T-helper 1 cell (primary cell): Measurements from ENCODE around the gene PKD1L1.
A peak's percentile ranks its signal among the peaks of the same experiment; 100 is the strongest.

Experiments used
- DNase-seq, 5 donors: peaks; one replicate each; pipeline ENCODE4 v3.0.0-alpha.2; 2012 to 2020

PKD1L1 gene

DNA sequence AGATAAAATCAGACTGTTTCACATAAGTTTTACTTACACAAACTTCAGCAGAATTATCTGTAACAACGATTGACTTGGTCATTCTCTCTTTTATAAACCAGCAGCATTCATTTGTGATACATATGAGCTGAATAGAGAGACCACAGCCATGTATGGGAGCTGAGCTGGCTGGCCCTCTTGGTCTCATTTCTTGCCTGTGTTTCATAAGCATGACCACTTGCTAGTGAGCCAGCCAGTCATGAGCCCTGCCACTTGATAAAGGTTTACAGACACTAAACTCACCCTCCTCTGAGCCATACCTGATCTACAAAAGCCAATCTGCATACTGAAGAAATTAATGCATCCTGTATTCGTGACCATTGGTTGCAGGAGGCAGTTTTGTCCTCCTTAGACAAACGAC, 82.1 kb downstream of the PKD1L1 start:
- no peak for DNase-seq

- no peak for DNase-seq
Observed at GRCh38 chr7:47852330-47853245, 95.7 kb downstream of the PKD1L1 start.

- no peak for DNase-seq
Observed at GRCh38 chr7:47847207-47847606, 101.1 kb downstream of the PKD1L1 start.

GRCh38 chr7:47846138-47846836, 102.0 kb downstream of the PKD1L1 start:
- no peak for DNase-seq

DNA sequence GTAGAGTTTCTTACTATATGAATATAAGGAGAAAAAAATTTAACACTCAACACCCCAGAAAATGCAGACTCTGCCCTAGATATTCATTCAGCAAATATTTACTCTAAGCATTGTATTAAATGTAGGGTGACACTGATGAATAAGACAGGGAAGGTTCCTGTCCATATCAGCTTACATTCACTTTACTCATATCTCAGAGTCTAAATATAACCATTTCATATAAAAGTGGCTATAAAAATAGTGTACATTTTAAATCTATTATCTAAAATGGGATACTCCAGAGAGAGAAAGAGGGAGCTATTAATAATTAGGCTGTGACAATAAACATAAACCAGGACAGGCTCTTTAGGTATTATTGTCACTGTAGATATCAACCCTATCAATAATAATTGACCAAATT, 104.0 kb downstream of the PKD1L1 start:
- no peak for DNase-seq

- DNase-seq: no peak
Observed at GRCh38 chr7:47843291-47843690, 105.0 kb downstream of the PKD1L1 start.

DNA sequence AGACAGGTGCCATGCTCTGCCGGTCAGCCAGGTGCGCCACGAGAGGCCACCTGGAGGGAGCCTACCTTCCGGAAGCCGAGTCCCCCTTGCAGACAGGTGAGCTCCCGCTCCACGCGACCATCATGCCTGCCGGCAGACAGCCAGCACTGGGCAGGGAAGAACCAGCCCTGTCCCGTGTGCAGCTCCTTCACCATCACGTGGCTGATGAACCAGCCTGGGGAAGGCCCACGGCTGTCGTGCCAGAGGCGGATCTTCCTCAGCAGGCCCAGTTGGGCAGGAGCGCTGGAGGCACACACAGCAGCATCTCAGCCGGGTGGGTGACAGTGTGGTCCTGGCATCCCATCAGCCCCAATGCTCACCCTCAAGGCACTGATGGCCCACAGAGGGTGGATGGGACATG, 108.9 kb downstream of the PKD1L1 start:
- DNase-seq: no peak

DNA sequence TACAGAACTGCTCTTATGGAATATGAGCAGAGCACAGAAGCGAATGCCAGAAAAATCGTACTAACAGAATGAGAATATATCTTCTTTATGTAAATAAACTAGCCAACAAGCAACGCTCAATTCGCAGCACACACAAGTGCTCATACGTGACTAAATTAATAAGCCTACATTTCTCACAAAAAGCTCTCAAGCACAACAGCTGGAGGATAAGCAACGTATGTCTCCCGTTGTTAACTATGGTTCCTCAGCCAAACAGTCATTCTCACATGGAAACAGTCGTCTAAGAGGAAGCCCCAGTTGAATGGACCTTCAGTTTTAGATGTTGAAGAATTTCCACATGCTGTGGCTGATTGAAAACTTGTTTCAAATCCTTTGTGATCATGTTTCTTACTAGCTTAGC, 110.4 kb downstream of the PKD1L1 start:
- DNase-seq: no peak

- no peak for DNase-seq
Observed at GRCh38 chr7:47836503-47837202, 111.6 kb downstream of the PKD1L1 start.

- DNase-seq: no peak
Observed at GRCh38 chr7:47836080-47836479, 112.2 kb downstream of the PKD1L1 start.

GRCh38 chr7:47833211-47833610, 115.1 kb downstream of the PKD1L1 start:
- DNase-seq: no peak

GRCh38 chr7:47832105-47832715, 116.1 kb downstream of the PKD1L1 start:
- DNase-seq: no peak

GRCh38 chr7:47830015-47830414, 118.3 kb downstream of the PKD1L1 start:
- no peak for DNase-seq

DNA sequence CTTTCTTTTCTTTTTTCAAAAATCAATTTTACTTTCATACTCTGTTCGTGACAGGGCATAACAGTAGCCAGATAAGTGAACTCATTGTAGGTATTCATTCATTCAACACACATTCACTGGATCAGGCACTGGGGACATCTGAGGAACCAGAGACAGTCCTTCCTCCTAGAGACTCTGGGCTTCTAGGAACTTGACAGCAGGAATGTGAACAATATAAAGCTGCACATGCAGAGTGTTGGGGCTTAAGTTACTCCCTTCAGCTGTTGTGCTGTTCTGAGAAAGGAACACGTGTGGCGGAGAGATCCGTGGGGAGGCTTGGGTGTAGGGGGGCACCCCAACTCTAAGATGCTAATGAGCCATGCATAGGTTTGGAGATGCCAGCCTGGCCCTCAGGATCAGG, 120.4 kb downstream of the PKD1L1 start:
- no peak for DNase-seq

DNA sequence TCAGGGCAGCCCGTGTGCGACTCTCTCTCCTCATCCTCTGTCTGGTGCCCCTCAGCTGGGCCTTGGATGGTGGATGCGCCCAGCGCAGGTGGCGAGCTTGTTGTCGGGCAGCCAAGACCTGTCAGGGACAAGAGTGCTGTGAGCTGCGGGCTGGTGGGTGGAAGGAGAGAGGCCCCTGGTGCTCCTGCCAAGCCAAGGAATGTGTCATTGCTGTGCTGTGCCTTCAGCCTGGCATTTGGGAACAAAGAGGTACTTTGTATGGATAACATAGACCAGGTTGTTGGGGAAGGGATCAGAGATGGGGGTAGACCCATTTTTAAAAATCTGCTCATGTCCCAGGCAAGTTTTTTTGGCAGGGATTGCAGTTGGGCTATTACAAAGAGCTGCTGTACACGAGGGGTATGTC, 120.9 kb downstream of the PKD1L1 start:
- no peak for DNase-seq

- DNase-seq: no peak
Observed at GRCh38 chr7:47826754-47827153, 121.5 kb downstream of the PKD1L1 start.

GRCh38 chr7:47819607-47819920, 128.7 kb downstream of the PKD1L1 start:
- DNase-seq: no peak

GRCh38 chr7:47818796-47819606, 129.3 kb downstream of the PKD1L1 start:
- DNase-seq: peak in 2 of 5 donors; percentile 5 to 17

DNA sequence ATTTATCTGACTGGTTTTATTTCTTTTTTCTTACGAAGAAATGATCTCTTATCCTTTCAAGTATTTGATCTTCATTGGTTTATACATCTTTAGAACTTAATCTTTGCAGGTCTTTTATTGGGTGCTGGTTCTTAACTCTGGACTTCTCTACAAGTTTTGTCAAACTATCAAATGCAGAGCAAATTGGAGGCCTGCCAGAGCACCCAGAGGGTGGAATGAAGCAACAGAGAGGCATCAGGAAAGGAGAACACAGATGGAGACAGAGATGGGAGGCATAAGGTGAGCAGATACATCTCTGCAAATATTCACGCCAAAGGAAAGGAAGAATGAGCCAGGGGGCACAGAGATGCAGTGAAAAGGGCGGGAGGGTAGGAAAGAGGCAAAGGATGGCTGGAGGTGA, 130.3 kb downstream of the PKD1L1 start:
- DNase-seq: no peak

GRCh38 chr7:47816647-47817046, 131.6 kb downstream of the PKD1L1 start:
- no peak for DNase-seq

GRCh38 chr7:47815867-47816266, 132.4 kb downstream of the PKD1L1 start:
- no peak for DNase-seq

DNA sequence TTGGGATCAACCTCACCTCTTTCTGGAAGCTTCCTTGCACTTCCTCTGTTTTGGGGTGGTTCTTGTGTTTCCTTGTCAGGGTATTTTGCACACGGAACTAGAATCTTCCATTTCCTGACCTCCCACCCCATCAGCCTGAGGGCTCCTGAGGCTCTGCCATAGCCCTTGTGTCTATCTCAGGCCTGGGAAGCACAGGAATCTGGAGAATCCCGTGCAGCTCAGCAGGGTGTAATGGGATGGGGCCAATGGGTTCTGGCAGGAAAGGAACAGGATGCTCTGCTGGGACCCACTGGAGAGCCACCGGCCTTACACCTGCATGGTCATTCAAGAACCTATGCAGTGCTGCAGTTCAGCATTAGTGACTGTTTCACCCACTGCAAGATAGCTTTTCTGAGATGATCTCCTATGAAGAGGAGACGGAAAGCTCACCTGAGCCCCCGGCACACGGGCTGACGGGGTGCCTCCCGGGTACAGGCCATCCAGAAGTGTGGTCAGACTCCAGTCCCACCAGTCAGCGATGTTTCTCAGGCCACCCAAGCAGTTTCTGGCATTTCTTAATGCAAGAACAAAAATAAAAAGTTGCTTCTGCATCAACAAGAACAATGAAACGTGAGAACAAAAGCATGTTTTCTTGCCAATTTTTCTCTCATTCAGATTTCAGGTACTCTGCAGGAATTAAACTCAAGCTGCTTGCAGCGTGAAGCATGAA, 133.2 kb downstream of the PKD1L1 start:
- no peak for DNase-seq
